Type B pancreatic cell (in vitro differentiated cells): ENCODE results near the gene SLC22A3. TPM values are rescaled to one million over a fixed set of nuclear protein-coding genes. Genes with fewer than 3 reads are reported as not detected.

ENCODE experiments used
- DNase-seq: peaks from one replicate; pipeline ENCODE4 v3.0.0; 2021; ENCODE audit warnings: mixed read lengths; ENCODE audit not compliant: unreplicated experiment; ENCODE audit errors: extremely low spot score
- H3K27ac Mint-ChIP-seq: 2 replicates; pipeline ENCODE4 v1.8.0; 2021; ENCODE audit warnings: mild to moderate bottlenecking, mixed read lengths
- H3K27me3 Mint-ChIP-seq: 2 replicates; pipeline ENCODE4 v1.8.0; 2021; ENCODE audit warnings: mixed read lengths
- H3K36me3 Mint-ChIP-seq: 2 replicates; pipeline ENCODE4 v1.8.0; 2021; ENCODE audit warnings: mixed read lengths
- H3K4me1 Mint-ChIP-seq: one replicate; pipeline ENCODE4 v1.8.0; 2021; ENCODE audit warnings: mixed read lengths; ENCODE audit not compliant: unreplicated experiment
- H3K4me3 Mint-ChIP-seq: 2 replicates; pipeline ENCODE4 v1.8.0; 2021; ENCODE audit warnings: mild to moderate bottlenecking, mixed read lengths
- H3K9me3 Mint-ChIP-seq: 2 replicates; pipeline ENCODE4 v1.8.0; 2021; ENCODE audit warnings: mixed read lengths
- CTCF ChIP-seq: fragments of 200-600 bp; sonication (generic); conservative IDR thresholded peaks from 2 replicates; pipeline ENCODE4 v1.5.0; 2021; ENCODE audit warnings: antibody characterized with exemption, mild to moderate bottlenecking
- total RNA-seq: library from RNA; stranded (reverse); gene quantifications from 2 replicates; pipeline ENCODE4 v1.2.1, GENCODE V29; 2021; ENCODE audit warnings: low replicate concordance

The SLC22A3 gene
- total RNA-seq, 1 donor from 2014 or later, result 0.87 TPM

GRCh38 chr6:160347259-160348222 is 637 bp upstream of the SLC22A3 start:
- Mint-ChIP-seq H3K4me1 (peaks cover 4% of the 10 kb centered on the region), H3K27ac (no peak overlapping the region), H3K36me3 (no peaks in the 10 kb centered on the region), H3K27me3 (peaks cover 76% of the 10 kb centered on the region), H3K4me3 (peak overlapping the region; percentile 53), H3K9me3 (no peaks in the 10 kb centered on the region)
- no peak for DNase-seq
- TF ChIP-seq CTCF, result no peak

DNA sequence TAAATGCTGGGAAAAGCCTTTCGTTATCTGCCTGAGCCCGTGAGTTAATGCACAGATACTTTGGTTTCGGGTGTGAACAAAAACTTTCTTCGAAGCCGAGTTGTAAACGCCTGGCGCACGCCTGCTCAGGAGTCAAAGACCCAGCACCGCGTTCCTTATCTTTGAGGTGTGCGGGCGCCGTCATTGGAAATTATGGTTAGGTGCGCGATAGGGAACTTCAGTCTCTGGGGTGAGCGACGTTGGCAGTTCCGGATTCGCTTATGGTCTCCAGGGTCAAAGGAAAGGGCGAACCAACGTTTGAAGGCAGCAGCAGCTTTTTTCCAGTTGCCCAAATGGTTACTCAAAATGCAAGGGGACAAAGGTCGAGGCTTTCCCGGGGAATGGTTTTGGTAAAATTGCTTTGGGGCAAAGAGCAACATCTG is 853 bp downstream of the SLC22A3 start:
- no peak overlapping the region for H3K27ac Mint-ChIP-seq
- H3K4me3 Mint-ChIP-seq, result peak overlapping the region; percentile 81
- H3K36me3 Mint-ChIP-seq, result no peaks in the 10 kb centered on the region
- DNase-seq, result no peak
- H3K27me3 Mint-ChIP-seq, result peaks cover 80% of the 10 kb centered on the region
- H3K9me3 Mint-ChIP-seq, result no peaks in the 10 kb centered on the region
- H3K4me1 Mint-ChIP-seq, result peaks cover 4% of the 10 kb centered on the region
- TF ChIP-seq CTCF, result no peak

DNA sequence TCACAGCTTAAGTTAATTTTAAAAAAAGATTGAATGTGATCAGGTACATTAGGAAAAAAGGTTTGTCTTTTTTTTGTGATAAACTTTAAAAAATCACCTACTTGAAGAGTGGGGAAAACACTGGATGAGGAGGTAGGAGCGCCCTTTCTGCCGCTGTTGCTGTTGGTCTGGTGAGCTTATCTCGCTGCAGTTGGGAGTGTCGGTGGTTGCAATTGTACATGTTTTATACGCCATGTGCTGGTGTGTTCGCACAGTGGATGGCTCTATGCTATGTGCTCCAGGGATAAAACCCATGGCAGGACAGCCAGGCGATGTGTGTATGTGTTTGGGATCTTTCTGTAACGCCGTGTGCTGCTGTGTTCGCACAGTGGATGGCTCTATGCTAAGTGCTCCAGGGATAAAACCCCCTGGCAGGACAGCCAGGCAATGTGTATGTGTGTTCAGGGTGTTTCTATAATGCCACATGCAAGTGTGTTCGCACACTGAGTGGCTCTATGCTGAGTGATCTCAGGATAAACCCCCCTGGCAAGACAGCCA is 1.7 kb downstream of the SLC22A3 start:
- Mint-ChIP-seq H3K27me3 (peaks cover 72% of the 10 kb centered on the region), H3K36me3 (no peaks in the 10 kb centered on the region), H3K27ac (no peak overlapping the region), H3K4me1 (peaks cover 4% of the 10 kb centered on the region), H3K9me3 (no peaks in the 10 kb centered on the region), H3K4me3 (peak overlapping the region; percentile 60)
- no peak for DNase-seq
- no peak for TF ChIP-seq CTCF

GRCh38 chr6:160353950-160354496 is 5.8 kb downstream of the SLC22A3 start:
- no peak for TF ChIP-seq CTCF
- H3K36me3 Mint-ChIP-seq, result no peaks in the 10 kb centered on the region
- peaks cover 52% of the 10 kb centered on the region for H3K27me3 Mint-ChIP-seq

DNA sequence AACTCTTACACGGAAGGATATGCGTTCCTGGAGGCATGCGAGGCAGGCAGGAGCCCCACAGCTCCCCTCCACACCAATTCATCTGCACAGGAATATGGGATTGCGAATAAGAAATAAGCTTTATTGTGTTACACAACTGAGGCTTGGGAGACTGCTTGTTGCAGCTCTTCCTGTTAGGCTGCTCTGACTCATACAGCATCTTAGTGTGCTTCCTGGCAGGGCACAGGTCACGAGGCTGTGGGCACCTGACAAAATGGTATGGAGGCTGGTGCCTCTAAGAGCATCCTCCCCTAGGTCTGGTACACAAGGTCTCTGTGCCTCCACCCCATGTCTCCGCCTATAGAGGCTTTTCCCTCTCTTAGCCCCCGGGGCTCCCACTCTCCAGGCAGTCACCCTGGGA is 6.8 kb downstream of the SLC22A3 start:
- Mint-ChIP-seq H3K36me3 (no peaks in the 10 kb centered on the region), H3K4me1 (no peaks in the 10 kb centered on the region), H3K9me3 (no peaks in the 10 kb centered on the region)

More at GRCh38 chr6:160353950-160354496, 5.8 kb downstream of the SLC22A3 start:
- Mint-ChIP-seq H3K27ac (no peak overlapping the region), H3K9me3 (no peaks in the 10 kb centered on the region), H3K4me3 (no peak overlapping the region), H3K4me1 (peaks cover 3% of the 10 kb centered on the region)
- DNase-seq, result no peak

More for the DNA sequence above, 6.8 kb downstream of the SLC22A3 start:
- H3K27ac Mint-ChIP-seq, result no peak overlapping the region
- no peak overlapping the region for H3K4me3 Mint-ChIP-seq
- peaks cover 42% of the 10 kb centered on the region for H3K27me3 Mint-ChIP-seq
- DNase-seq, result no peak
- no peak for TF ChIP-seq CTCF
